Effector memory CD4-positive, alpha-beta T cell (primary cell): ENCODE measurements around the gene ZBTB46.

Source experiments
- DNase-seq, 3 donors: peaks; one replicate each; pipeline ENCODE4 v3.0.0-alpha.2; 2020
- H3K27ac ChIP-seq: 2 replicates; pipeline ENCODE4 v1.7.0; 2013; ENCODE audit warnings: mild to moderate bottlenecking, low read length, moderate library complexity; ENCODE audit not compliant: insufficient read depth, poor library complexity, severe bottlenecking
- H3K27me3 ChIP-seq: replicated peaks from 2 replicates; pipeline ENCODE4 v1.7.0; 2013; ENCODE audit warnings: mild to moderate bottlenecking, low read length; ENCODE audit not compliant: insufficient read depth, control insufficient read depth, poor library complexity, severe bottlenecking
- H3K36me3 ChIP-seq: 2 replicates; pipeline ENCODE4 v1.7.0; 2013; ENCODE audit warnings: mild to moderate bottlenecking, low read length, moderate library complexity; ENCODE audit not compliant: control insufficient read depth, insufficient read depth
- H3K4me1 ChIP-seq: 2 replicates; pipeline ENCODE4 v1.7.0; 2013; ENCODE audit warnings: low read length, mild to moderate bottlenecking; ENCODE audit not compliant: control insufficient read depth, insufficient read depth, poor library complexity, severe bottlenecking
- H3K4me3 ChIP-seq: 2 replicates; pipeline ENCODE4 v1.7.0; 2013; ENCODE audit warnings: low read length, low read depth, mild to moderate bottlenecking; ENCODE audit not compliant: insufficient read depth, poor library complexity, severe bottlenecking
- H3K9me3 ChIP-seq: 2 replicates; pipeline ENCODE4 v1.7.0; 2013; ENCODE audit warnings: mild to moderate bottlenecking, low read length, moderate library complexity; ENCODE audit not compliant: control insufficient read depth

ZBTB46 gene

DNA sequence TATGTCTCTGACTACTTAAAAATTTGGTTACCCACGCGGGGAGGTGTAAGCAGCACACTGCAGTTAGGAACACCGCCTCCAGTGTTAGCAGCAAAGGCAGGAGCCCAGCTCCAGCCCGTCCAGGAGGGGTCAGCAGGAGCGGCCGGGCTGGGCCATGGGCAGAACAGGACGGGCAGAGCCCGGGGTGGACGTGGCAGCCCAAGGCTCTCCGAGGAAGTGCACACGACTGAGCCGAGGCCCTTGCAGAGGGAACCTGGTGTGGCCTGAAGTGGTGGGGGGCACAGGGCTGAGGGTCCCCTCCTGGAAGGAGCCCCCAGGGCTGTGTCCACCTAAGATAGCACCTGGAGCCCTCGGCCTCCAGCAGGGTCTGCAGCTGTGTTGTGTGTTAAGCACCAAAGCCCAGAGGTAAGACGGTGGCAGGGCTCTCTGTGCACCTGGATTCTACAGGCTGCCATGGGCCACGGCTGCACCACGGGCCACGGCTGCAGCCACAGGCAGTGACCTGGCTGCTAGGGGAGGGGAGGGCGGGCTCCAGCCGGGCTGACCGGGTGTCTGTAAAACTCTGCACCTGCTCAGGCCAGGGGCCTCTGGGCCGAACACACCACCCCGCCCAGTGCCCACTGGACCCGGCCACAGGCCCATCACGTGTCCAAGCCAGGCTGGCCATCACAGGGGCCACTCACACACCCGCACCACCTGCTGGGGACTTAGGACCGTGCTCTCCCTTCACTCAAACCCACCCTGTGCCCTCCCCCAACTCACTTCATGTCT, 84.9 kb downstream of the ZBTB46 start:
- no peaks in the 10 kb centered on the region for H3K9me3 ChIP-seq
- no peak for DNase-seq
- no peak overlapping the region for H3K27ac ChIP-seq
- no peak overlapping the region for H3K4me3 ChIP-seq
- peaks cover 24% of the 10 kb centered on the region for H3K36me3 ChIP-seq
- H3K27me3 ChIP-seq: no peaks in the 10 kb centered on the region
- H3K4me1 ChIP-seq: peaks cover 18% of the 10 kb centered on the region

DNA sequence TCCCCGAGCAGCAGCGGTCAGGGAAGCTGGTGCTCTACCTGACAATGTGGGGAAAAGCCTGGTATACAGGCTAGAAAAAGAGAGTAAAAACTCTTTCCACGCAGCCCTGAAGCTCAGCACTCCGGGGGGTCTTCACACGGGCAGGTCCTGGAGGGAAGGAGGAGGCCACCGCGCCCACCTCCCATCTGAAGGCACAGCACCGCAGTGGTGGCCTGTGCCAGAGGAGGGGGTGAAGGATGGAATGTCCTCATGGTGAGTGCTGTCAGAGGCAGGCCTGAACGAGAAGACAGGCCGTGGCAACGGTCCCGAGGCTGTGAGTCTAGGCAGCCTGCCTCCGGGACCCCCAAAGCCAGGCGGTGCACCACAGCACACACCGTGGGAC, 85.6 kb downstream of the ZBTB46 start:
- no peaks in the 10 kb centered on the region for H3K9me3 ChIP-seq
- no peak for DNase-seq
- H3K4me1 ChIP-seq: peaks cover 16% of the 10 kb centered on the region
- H3K36me3 ChIP-seq: peaks cover 25% of the 10 kb centered on the region
- no peak overlapping the region for H3K27ac ChIP-seq
- no peak overlapping the region for H3K4me3 ChIP-seq
- no peaks in the 10 kb centered on the region for H3K27me3 ChIP-seq

DNA sequence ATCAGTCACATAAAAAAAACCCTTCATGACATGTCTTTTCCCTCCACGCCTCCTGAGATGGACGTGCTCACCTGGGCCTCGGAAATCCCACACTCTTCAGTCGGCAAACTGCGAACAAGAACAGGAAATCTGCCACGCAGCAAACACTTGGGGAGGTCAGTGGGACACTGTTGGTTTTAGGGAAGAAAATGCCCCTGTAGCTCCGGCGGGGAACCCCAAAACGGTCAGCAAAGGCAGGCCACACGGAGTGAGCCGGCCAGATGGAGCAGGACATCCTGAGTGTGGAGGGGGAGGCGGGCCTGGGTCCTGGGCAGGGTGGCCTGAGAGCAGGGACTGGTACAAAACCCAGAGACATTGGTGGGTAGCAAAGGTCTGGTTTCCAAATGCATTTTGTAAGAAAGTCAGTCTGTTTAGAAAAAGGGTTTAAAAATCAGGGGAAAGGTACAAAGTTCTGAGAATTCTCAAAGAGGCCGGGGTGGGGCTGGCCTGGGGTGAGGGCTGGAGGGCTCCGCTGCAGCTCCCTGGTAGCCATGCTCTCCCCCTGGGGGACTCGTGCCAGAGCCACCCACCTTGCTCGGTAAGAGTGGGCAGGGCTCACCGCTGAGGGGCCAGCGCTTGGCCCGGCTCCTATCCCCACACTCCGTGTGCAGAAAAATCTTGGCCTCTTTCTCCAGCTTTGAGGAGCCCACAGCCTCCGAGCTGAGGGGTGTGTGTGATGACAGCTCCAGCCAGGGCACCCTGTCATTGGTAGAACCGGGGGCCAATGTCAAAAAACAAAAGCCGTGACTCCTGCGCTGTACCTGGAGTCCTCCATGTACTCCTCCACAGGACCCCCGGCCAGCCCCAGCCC, 86.3 kb downstream of the ZBTB46 start:
- Histone ChIP-seq H3K36me3 (peaks cover 25% of the 10 kb centered on the region), H3K27me3 (no peaks in the 10 kb centered on the region), H3K4me1 (peaks cover 10% of the 10 kb centered on the region), H3K9me3 (no peaks in the 10 kb centered on the region), H3K4me3 (no peak overlapping the region), H3K27ac (no peak overlapping the region)
- DNase-seq: no peak

DNA sequence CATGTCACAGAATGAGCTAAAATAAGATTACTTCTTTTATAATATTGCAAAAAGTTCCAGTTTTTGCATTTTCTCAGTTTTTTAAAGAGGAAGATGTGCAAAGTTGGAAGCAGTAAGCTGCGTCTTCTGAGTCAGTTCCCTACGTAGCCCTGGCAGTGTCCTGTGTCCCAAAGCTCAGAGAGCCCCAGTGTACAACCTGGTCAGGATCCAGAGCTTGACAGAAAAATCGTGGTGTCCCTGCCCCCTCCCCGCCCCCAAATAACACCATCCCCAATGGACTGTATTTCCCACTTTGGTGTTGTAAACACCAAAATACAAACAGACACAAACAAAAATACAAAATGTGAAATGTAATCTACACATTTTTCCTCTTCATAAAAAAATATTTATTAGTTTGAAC, 86.9 kb downstream of the ZBTB46 start:
- Histone ChIP-seq H3K4me1 (peaks cover 10% of the 10 kb centered on the region), H3K27ac (no peak overlapping the region), H3K9me3 (no peaks in the 10 kb centered on the region), H3K36me3 (peaks cover 25% of the 10 kb centered on the region), H3K27me3 (no peaks in the 10 kb centered on the region), H3K4me3 (no peak overlapping the region)
- DNase-seq: no peak

DNA sequence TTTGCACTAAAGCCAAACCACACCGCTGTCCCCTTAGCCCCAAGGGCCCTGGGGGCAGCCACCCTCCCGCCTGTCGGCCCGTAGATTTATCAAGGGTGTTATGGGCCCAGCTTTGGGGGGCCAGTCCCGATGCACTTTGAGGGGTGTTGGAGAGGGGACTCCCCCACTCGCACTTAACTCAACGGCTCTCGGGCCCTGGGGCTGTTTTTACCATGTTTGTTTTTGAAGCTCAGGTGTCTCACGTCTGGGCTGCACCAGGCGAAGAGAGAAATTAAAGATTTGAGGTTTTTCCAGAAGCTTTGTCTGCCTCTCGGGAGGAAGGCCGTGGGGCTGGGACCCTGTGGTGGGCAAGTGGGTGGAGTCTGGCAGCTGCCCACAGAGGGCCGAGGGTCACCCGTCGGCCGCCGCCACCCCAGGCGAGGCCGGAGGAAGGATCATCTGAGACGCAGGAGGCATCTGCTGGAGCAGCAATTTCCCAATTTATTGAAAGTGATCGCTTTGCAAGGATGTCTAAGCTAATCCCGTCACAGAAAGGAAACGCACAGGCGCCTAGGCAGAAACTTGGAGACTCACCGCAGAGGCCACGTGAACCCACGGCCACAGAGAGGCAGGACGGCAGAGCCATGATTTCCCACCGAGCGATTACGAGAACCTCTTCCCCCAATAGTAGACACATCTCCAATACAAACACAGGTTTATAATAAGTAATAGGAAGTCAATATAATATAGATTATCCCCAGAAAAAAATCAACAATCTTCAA, 87.7 kb downstream of the ZBTB46 start:
- peaks cover 25% of the 10 kb centered on the region for H3K36me3 ChIP-seq
- H3K27ac ChIP-seq: no peak overlapping the region
- H3K4me3 ChIP-seq: no peak overlapping the region
- H3K9me3 ChIP-seq: no peaks in the 10 kb centered on the region
- H3K4me1 ChIP-seq: peaks cover 18% of the 10 kb centered on the region
- no peak for DNase-seq
- H3K27me3 ChIP-seq: no peaks in the 10 kb centered on the region

DNA sequence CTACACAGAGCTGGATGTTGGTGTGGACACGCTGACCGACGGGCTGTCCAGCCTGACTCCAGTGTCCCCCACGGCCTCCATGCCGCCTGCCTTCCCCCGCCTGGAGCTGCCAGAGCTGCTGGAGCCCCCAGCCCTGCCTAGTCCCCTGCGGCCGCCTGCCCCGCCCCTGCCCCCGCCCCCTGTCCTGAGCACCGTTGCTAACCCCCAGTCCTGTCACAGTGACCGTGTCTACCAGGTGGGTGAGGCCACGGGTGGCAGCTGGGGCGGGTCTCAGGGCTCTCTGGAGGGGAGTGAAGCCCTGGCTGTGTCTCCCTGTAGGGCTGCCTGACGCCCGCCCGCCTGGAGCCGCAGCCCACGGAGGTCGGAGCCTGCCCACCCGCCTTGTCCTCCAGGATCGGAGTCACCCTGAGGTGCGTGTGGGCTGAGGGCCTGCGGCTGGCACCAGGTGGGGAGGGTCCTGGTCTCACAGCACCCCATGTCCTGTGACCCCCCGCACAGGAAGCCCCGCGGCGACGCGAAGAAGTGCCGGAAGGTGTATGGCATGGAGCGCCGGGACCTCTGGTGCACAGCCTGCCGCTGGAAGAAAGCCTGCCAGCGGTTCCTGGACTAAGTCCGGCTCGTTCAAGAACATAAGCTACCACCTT, 88.6 kb downstream of the ZBTB46 start:
- peaks cover 25% of the 10 kb centered on the region for H3K36me3 ChIP-seq
- no peaks in the 10 kb centered on the region for H3K9me3 ChIP-seq
- H3K4me1 ChIP-seq: peaks cover 21% of the 10 kb centered on the region
- no peaks in the 10 kb centered on the region for H3K27me3 ChIP-seq
- H3K27ac ChIP-seq: no peak overlapping the region
- DNase-seq: no peak
- no peak overlapping the region for H3K4me3 ChIP-seq

DNA sequence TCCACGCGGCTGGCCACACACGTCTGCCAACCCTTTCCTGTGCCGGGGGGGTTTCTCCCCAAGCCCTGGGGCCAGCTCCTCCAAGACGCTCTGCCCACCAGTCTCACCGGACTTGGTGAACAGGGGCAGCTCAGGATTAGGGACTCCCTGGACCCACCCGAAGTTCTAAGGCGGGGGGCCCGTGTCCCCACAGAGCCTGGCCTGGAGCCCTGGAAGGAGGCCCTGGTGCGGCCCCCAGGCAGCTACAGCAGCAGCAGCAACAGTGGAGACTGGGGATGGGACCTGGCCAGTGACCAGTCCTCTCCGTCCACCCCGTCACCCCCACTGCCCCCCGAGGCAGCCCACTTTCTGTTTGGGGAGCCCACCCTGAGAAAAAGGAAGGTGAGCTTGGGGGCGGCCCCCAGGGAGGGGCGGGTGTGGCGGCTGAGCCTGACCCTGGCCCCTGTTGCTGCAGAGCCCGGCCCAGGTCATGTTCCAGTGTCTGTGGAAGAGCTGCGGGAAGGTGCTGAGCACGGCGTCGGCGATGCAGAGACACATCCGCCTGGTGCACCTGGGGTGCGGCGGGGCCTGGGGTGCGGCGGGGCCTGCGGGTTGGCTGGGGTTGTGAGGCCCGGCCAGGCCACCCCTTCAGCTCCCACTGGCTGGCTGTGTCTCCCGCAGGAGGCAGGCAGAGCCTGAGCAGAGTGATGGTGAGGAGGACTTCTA, 89.2 kb downstream of the ZBTB46 start:
- DNase-seq: no peak
- Histone ChIP-seq H3K36me3 (peaks cover 25% of the 10 kb centered on the region), H3K4me1 (peaks cover 21% of the 10 kb centered on the region), H3K27ac (peak overlapping the region; percentile 67), H3K27me3 (no peaks in the 10 kb centered on the region), H3K9me3 (no peaks in the 10 kb centered on the region), H3K4me3 (no peak overlapping the region)

DNA sequence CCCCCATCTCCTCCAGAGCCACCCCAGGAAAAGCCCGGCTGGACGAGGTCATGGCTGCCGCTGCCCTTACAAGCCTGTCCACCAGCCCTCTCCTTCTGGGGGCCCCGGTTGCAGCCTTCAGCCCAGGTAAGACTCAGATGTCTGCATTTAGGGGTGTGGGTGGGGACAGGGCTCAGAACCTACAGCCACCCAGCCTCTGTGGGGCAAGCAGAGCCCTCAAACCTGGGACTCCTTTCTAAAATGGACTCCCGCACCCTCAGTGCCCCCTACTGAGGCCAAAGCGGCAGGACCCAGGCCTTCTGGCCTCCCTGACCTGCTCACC, 89.7 kb downstream of the ZBTB46 start:
- H3K4me1 ChIP-seq: peaks cover 21% of the 10 kb centered on the region
- peak overlapping the region; percentile 67 for H3K27ac ChIP-seq
- peaks cover 25% of the 10 kb centered on the region for H3K36me3 ChIP-seq
- peak overlapping the region; percentile 66 for H3K4me3 ChIP-seq
- H3K9me3 ChIP-seq: no peaks in the 10 kb centered on the region
- no peaks in the 10 kb centered on the region for H3K27me3 ChIP-seq
- no peak for DNase-seq

DNA sequence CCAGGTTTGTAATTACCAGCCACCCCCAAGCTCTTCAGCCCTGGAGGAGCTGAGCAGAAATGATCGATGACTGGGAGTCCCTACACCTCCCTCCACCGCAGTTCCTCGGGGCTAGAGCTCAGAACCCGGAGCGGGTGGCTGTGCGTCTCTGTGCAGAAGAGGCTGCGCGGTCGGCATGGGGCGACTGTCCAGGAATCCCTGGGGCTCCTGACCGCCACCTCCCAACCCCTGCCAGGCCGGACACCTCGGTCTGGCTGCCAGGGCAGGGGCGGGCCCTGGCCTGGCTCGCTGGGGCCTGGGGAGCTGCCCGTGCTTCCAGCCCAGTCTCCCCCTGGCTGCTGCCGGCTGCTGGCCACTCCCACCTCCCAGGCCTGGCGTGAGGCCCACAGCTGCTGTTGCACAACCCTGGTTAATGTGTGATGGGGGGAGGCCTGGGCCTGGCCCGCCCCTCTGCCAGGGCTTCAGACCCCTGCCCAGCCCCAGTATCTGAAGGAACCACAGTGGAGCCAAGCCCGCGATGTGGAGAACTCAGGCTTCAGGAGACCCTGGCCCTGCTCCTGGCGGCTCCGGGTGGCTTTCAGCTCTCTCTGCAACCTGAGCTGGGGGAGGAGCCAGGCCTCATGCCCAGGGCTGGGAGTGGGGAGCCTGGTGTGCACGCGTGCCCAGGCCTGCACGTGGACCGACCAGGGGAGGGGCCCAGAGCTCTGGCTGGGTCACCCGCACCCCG, 90.3 kb downstream of the ZBTB46 start:
- Histone ChIP-seq H3K27ac (peak overlapping the region; percentile 67), H3K9me3 (no peaks in the 10 kb centered on the region), H3K27me3 (no peaks in the 10 kb centered on the region), H3K4me1 (peaks cover 26% of the 10 kb centered on the region), H3K4me3 (peak overlapping the region; percentile 66), H3K36me3 (peaks cover 25% of the 10 kb centered on the region)
- DNase-seq: no peak
